RWPE1 (cell line): ENCODE measurements around the gene SYNJ2.

Experiments used
- CTCF ChIA-PET: fragments of 350-600 bp; sonication (Branson Sonifier 250); formaldehyde crosslinking; extraction: SDS; loops from one replicate; lab custom pipeline; 2021; lab: Yijun Ruan, JAX
- POLR2A ChIA-PET: fragments of 400-600 bp; formaldehyde crosslinking; extraction: SDS; loops from one replicate; lab custom pipeline; 2020; ENCODE audit warnings: antibody characterized with exemption; ENCODE audit not compliant: low non-redundant PET; lab: Yijun Ruan, JAX
- DNase-seq: peaks from one replicate; pipeline ENCODE4 v3.0.0; 2012; ENCODE audit warnings: low spot score
- H3K27ac ChIP-seq: fragments of 450-650 bp; 2 replicates; pipeline ENCODE4 v1.5.1; 2017
- CTCF ChIP-seq: fragments of 450-650 bp; conservative IDR thresholded peaks from 2 replicates; pipeline ENCODE4 v1.5.1; 2017; ENCODE audit warnings: low read depth, mild to moderate bottlenecking

The SYNJ2 gene

GRCh38 chr6:158066136-158066781 lies 84.6 kb downstream of the SYNJ2 start:
- H3K27ac ChIP-seq, result no peak overlapping the region
- ChIA-PET CTCF (interaction anchor here (0.6 kb wide), 1 partner anchor 128 kb away, joined by 5 read pairs; no protein-coding TSS in a partner anchor), POLR2A (no interaction called here)
- no peak for TF ChIP-seq CTCF
- no peak for DNase-seq

- POLR2A ChIA-PET, result no interaction called here
- no peak for DNase-seq
- TF ChIP-seq CTCF, result no peak
- H3K27ac ChIP-seq, result peak overlapping the region; percentile 89
- CTCF ChIA-PET, result no interaction called here
Observed at GRCh38 chr6:158067436-158068015, 85.9 kb downstream of the SYNJ2 start.

GRCh38 chr6:158068156-158068892 lies 86.7 kb downstream of the SYNJ2 start:
- no peak for TF ChIP-seq CTCF
- POLR2A ChIA-PET, result interaction anchor here (0.6 kb wide), 1 partner anchor 30 kb away, joined by 7 read pairs; no protein-coding TSS in a partner anchor
- H3K27ac ChIP-seq, result peak overlapping the region; percentile 89
- DNase-seq, result peak; percentile 19
- CTCF ChIA-PET, result no interaction called here

GRCh38 chr6:158068893-158069799 lies 87.5 kb downstream of the SYNJ2 start:
- H3K27ac ChIP-seq, result peak overlapping the region; percentile 89
- ChIA-PET POLR2A (interaction anchor here (0.5 kb wide), 1 partner anchor 745 kb away, joined by 3 read pairs; no protein-coding TSS in a partner anchor), CTCF (interaction anchor here (1.1 kb wide), 1 partner anchor 44 kb away, joined by 3 read pairs; no protein-coding TSS in a partner anchor)
- TF ChIP-seq CTCF, result no peak
- peak; percentile 95 for DNase-seq

GRCh38 chr6:158069800-158070195 lies 88.1 kb downstream of the SYNJ2 start:
- POLR2A ChIA-PET, result no interaction called here
- CTCF ChIA-PET, result interaction anchor here (1.1 kb wide), 1 partner anchor 43 kb away, joined by 3 read pairs; no protein-coding TSS in a partner anchor
- peak overlapping the region; percentile 18; the same call in 1 of the 2 replicates for H3K27ac ChIP-seq
- no peak for DNase-seq
- TF ChIP-seq CTCF, result no peak
